ENCODE measurements around the gene RRBP1.

RRBP1 gene

DNA sequence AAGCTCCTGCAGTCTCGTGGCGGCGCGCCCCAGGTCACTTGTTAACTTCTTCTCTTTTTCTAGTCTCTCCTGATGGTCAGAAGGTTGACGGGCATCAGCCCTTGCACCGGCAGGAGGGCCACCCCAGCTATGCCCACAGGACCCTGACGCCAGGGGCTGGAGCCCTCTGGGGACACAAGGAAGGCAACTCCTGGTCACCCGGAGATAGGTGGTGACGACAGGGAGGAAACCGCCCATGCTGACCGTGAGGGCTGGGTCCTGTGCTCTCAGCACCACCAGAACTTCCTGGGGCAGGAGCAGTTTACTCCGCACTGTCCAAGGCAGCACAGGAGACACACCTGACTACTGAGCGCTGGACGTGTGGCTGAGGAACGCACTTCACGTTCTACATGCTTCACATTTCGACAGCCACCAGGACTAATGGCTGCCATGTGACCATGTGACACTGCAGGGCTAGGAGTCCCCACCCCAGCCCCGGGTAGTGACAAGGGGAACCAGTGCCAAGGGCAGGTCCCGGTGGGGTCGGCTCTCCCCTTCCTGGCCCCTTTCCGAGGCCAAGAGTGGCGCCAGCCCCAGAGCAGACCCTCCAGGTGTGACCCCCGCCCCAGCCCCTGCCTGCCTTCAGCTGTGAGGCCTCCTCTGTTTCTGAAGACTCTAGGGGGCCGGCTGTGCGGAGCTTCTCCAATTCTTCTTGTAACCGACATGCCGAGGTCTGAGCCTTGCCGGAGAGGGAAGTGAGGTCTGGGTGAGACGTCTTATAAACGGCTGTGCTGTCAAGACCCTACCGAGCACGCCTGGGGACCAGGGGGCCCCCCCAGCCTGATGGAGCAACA is 67.0 kb downstream of the RRBP1 start:
- TF ChIP-seq, protein P1, sequence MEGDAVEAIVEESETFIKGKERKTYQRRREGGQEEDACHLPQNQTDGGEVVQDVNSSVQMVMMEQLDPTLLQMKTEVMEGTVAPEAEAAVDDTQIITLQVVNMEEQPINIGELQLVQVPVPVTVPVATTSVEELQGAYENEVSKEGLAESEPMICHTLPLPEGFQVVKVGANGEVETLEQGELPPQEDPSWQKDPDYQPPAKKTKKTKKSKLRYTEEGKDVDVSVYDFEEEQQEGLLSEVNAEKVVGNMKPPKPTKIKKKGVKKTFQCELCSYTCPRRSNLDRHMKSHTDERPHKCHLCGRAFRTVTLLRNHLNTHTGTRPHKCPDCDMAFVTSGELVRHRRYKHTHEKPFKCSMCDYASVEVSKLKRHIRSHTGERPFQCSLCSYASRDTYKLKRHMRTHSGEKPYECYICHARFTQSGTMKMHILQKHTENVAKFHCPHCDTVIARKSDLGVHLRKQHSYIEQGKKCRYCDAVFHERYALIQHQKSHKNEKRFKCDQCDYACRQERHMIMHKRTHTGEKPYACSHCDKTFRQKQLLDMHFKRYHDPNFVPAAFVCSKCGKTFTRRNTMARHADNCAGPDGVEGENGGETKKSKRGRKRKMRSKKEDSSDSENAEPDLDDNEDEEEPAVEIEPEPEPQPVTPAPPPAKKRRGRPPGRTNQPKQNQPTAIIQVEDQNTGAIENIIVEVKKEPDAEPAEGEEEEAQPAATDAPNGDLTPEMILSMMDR (IDR thresholded peaks at IDR 0.05; ENCODE audit: borderline replicate concordance, insufficient read depth, low read depth, low read length): no peak
- no peak overlapping the region for H3K4me3 ChIP-seq (ENCODE audit: low read depth, low read length)

DNA sequence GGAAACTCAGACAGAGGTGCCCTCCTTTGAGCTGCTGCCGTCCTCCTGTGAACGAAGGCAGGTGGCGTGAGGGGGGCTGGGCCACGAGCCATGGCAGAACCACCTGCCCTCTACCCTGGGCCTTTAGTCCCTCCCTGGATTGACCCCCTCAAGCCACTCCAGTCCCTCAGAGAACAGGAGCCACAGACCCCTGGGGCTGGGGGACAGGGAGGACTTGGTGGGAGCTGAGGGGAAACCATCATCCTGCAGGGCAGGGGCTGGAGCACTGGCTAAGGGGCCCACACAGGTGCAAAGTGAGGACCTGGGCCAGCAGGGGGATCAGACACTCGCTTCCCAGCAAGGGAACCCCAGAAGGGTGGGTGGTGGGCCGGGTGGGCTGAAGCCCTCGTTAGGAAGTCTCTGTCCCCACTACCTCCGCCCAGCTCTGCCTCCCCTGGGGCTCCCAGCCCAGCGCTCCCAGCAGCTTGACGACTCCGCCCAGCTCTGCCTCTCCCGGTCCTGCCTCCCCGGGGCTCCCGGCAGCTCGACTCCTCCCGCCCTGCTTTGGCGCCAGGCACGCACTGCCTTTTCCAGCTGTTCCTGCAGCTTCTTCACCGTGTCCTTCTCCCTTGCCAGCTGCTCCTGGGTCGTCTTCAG is 67.7 kb downstream of the RRBP1 start:
- TF ChIP-seq, protein P1 (IDR thresholded peaks at IDR 0.05; ENCODE audit: borderline replicate concordance, insufficient read depth, low read depth, low read length): no peak
- no peak overlapping the region for H3K4me3 ChIP-seq (ENCODE audit: low read depth, low read length)

DNA sequence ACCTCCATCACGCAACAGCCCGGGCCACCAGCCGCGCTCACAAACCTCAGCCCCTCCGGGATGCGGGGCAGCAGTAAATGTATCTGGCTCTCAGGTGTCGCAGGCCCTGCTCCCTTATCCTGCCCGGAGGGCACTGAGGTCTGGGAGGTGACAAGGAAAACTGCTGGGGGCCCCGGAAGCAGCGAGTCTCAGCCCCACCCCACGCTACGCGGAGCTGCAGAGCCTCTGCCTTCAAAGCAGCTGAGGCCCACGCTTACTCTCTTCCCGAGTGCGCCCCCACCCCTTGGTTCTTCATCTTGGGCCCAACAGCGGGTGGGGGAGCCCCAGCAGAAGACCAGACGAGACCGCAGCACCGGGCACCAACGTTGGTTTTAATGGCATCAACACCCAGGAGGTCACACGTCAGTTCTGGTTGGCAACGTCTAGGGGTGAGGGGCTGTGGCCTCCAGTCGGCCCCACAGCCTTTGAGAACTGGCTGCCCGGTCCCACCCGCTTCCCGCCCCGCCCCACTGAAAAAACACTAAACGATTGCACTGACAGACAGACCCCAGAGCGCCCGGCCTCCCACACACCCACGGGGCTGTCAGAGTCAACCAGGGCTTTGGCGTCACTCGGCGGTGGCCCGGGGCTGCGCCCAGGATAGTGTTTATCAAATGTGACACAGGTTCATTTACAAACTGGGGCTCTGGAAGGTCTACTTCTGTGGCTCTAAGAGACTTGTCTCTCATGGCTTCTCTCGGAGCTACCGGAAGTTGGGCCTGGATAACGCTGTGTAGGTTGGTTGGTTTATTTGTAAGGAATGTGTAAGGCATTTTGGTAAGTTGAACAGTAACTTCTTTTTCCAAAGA is 68.5 kb downstream of the RRBP1 start:
- TF ChIP-seq, protein P1 (IDR thresholded peaks at IDR 0.05; ENCODE audit: borderline replicate concordance, insufficient read depth, low read depth, low read length): no peak
- no peak overlapping the region for H3K4me3 ChIP-seq (ENCODE audit: low read depth, low read length)

DNA sequence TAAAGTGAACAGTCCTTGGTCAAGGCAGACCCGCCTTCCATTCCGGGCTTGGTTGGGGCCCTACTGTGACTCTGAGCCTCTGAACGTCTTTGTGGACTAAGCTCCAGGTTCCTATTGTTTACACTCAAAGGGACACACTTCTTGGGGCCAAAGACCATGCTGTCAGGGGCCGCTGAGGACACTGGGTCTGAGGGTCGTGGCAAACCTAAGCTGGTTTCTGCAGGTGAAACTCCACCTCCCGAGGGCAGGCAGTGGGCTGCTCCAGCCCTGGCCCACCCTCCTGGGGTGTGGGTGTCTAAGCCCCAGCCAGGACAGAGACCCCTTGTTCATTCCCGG is 69.1 kb downstream of the RRBP1 start:
- TF ChIP-seq, protein P1 (IDR thresholded peaks at IDR 0.05; ENCODE audit: borderline replicate concordance, insufficient read depth, low read depth, low read length): no peak

DNA sequence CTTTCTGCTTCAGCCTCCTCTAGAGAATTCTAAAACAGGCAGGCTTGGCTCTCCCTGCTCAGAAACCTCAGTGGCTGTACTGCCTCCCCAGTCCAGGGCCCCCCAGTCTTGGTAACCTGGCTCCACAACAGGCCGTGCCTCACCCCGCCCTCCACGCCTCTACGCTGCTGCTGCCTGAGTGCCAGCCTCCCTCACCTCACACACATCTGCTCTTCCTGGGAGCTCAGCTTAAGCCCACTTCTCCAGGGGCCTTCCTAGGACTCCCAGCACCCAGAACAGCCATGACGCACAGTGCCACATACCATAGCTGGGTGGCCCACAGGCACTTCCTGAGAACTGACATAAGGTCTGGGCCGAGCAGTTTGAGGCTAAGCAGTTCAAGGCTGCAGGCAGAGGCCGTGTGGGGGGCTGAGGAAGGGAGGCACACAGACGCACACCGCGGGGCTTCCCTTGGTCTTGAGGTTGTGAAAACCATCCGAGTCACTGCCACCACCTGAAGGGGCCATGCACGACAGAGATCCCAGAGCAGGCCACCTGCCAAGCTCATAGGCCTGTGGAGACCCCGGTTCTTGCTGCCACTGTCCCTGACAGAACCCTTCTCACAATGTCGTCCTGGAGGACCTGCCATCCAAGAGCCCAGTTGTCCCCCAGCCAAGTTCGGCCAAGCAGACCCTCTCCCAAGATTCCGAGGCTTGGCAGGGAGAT is 69.6 kb downstream of the RRBP1 start:
- TF ChIP-seq, protein P1 (IDR thresholded peaks at IDR 0.05; ENCODE audit: borderline replicate concordance, insufficient read depth, low read depth, low read length): no peak
- no peak overlapping the region for H3K4me3 ChIP-seq (ENCODE audit: low read depth, low read length)

More for the DNA sequence above, 69.1 kb downstream of the RRBP1 start:
- no peak overlapping the region for H3K4me3 ChIP-seq (ENCODE audit: low read depth, low read length)

DNA sequence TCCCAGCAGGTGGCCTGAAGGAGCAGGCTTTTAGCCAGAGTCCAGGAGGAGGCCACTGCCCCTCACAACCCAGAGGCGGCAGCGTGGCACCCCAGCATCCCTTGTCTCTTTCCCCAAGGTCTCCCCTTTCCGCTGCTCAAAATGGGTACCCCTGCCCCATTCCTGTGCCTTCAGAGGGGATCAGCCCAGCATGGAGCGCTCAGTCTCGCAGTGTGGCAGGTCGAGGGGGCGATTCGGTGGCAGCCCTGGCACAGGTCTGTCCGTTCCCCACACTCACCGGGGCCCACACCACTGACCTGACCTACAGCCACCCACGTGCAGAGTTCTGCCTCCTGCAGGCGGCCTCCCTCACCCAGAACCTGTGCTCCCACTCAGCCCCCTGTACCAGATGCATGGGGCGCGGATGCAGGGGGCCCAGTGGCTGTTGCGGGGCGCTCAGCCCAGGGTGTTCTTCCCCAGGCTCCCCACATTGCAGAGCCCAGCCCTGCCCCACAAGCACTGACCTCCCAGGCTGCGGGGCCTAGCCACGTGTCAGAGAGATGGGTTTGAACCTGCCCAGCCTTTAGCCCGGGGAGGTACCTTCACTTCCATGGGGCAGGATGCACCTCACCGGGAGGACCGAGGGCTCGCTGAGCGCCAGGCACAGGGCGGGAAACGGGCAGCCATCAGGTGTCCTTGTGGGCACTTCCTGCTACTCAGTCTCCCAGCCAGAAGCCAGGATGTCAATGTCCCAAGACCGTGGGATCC is 70.3 kb downstream of the RRBP1 start:
- TF ChIP-seq, protein P1 (IDR thresholded peaks at IDR 0.05; ENCODE audit: borderline replicate concordance, insufficient read depth, low read depth, low read length): 0 out of 2 replicates have a peak, but pooled peaks have one; percentile 36
- H3K4me3 ChIP-seq (ENCODE audit: low read depth, low read length): no peak overlapping the region
